Left ventricle myocardium inferior (tissue), 1 donor: ENCODE data around the gene NEAT1. TPM values are rescaled to one million over a fixed set of nuclear protein-coding genes. Genes with fewer than 3 reads are reported as not detected.

ENCODE experiments used
- DNase-seq: peaks from one replicate; pipeline ENCODE4 v3.0.0-alpha.2; 2020
- H3K27ac ChIP-seq: fragments of 200-600 bp; replicated peaks from 2 replicates; pipeline ENCODE4 v1.8.0; 2021
- H3K27me3 ChIP-seq: fragments of 200-600 bp; 2 replicates; pipeline ENCODE4 v1.8.0; 2021; ENCODE audit warnings: low read depth
- H3K36me3 ChIP-seq: fragments of 200-600 bp; 2 replicates; pipeline ENCODE4 v1.8.0; 2021
- H3K4me1 ChIP-seq: fragments of 200-600 bp; 2 replicates; pipeline ENCODE4 v1.8.0; 2021
- H3K4me3 ChIP-seq: fragments of 200-600 bp; 2 replicates; pipeline ENCODE4 v1.8.0; 2021; ENCODE audit warnings: mild to moderate bottlenecking, moderate library complexity
- H3K9me3 ChIP-seq: fragments of 200-600 bp; replicated peaks from 2 replicates; pipeline ENCODE4 v1.8.0; 2021
- intact Hi-C: fragments of 100-400 bp; cut with micrococcal nuclease; formaldehyde crosslinking; loops from one replicate; pipeline ENCODE4 v1.11.0; 2022
- total RNA-seq: library from RNA; stranded (reverse); fragmentation: NEBNext Ultra II Directional; extraction: Animal tissue kit (Norgen Biotek cat#: 25700); gene quantifications from one replicate; pipeline ENCODE4 v1.2.1, GENCODE V29; 2021
- TF ChIP-seq, protein P1 (sequence below): fragments of 200-600 bp; IDR thresholded peaks from 2 replicates; pipeline ENCODE4 v1.8.0; 2021; ENCODE audit warnings: antibody characterized with exemption, mild to moderate bottlenecking, borderline replicate concordance
- donor health status: DM: no; HTN: yes; CAD: no; lungs with severe emphysema.

NEAT1 gene
- total RNA-seq, 1 donor from 2014 or later: 405 TPM

GRCh38 chr11:65414776-65415498 is 7.7 kb upstream of the NEAT1 start:
- Histone ChIP-seq H3K36me3 (peaks cover 31% of the 10 kb centered on the region), H3K9me3 (no peaks in the 10 kb centered on the region), H3K27me3 (no peaks in the 10 kb centered on the region), H3K4me1 (peaks cover 71% of the 10 kb centered on the region), H3K27ac (peak overlapping the region; percentile 100), H3K4me3 (no peak overlapping the region)
- DNase-seq: peak; percentile 9
- intact Hi-C loops: loop anchor here (5.0 kb wide), 1 partner anchor 97 kb away; no protein-coding TSS in a partner anchor
- TF ChIP-seq, protein P1, sequence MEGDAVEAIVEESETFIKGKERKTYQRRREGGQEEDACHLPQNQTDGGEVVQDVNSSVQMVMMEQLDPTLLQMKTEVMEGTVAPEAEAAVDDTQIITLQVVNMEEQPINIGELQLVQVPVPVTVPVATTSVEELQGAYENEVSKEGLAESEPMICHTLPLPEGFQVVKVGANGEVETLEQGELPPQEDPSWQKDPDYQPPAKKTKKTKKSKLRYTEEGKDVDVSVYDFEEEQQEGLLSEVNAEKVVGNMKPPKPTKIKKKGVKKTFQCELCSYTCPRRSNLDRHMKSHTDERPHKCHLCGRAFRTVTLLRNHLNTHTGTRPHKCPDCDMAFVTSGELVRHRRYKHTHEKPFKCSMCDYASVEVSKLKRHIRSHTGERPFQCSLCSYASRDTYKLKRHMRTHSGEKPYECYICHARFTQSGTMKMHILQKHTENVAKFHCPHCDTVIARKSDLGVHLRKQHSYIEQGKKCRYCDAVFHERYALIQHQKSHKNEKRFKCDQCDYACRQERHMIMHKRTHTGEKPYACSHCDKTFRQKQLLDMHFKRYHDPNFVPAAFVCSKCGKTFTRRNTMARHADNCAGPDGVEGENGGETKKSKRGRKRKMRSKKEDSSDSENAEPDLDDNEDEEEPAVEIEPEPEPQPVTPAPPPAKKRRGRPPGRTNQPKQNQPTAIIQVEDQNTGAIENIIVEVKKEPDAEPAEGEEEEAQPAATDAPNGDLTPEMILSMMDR: no peak

- Histone ChIP-seq H3K27me3 (no peaks in the 10 kb centered on the region), H3K27ac (peak overlapping the region; percentile 100), H3K36me3 (peaks cover 28% of the 10 kb centered on the region), H3K9me3 (no peaks in the 10 kb centered on the region), H3K4me1 (peaks cover 79% of the 10 kb centered on the region), H3K4me3 (peak overlapping the region; percentile 80)
- TF ChIP-seq, protein P1: no peak
- intact Hi-C loops: loop anchor here (5.0 kb wide), 1 partner anchor 97 kb away; no protein-coding TSS in a partner anchor
- peak; percentile 13 for DNase-seq
Measured at GRCh38 chr11:65415499-65416340, 6.9 kb upstream of the NEAT1 start.

DNA sequence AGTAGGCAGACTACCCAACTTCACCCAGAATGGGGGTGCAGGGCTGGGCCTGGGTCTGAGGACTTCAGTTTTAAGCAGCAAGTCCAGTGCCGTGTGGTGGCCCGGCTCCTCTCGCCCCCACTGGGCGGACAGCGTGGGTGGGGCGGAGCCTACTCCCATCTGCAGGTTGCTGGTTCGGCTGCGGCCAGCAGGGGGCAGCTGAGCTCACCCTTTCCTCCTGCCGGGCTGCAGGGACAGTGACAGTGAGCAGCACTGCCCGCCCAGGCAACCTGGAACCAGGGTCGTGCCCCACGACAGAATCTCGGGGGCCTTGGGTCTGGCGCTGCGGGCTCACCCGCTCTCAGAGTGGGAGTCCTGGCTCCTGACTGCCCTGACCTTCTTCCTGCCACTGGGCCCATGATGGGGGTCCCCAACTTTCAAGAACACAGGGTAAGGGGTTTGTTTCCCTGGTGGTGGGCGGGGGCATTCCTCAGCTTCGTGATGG is 6.2 kb upstream of the NEAT1 start:
- Histone ChIP-seq H3K9me3 (no peaks in the 10 kb centered on the region), H3K4me1 (peaks cover 85% of the 10 kb centered on the region), H3K4me3 (peak overlapping the region; percentile 80), H3K27ac (peak overlapping the region; percentile 100), H3K27me3 (no peaks in the 10 kb centered on the region), H3K36me3 (peaks cover 21% of the 10 kb centered on the region)
- peak; percentile 94 for DNase-seq
- TF ChIP-seq, protein P1: peak; percentile 98
- intact Hi-C loops: loop anchor here (5.0 kb wide), 1 partner anchor 96 kb away; no protein-coding TSS in a partner anchor

GRCh38 chr11:65416841-65417701 is 5.5 kb upstream of the NEAT1 start:
- DNase-seq: peak; percentile 46
- H3K4me1 ChIP-seq: peaks cover 81% of the 10 kb centered on the region
- H3K27me3 ChIP-seq: no peaks in the 10 kb centered on the region
- peak overlapping the region; percentile 80 for H3K4me3 ChIP-seq
- intact Hi-C loops: loop anchor here (5.0 kb wide), 1 partner anchor 95 kb away; no protein-coding TSS in a partner anchor
- peaks cover 14% of the 10 kb centered on the region for H3K36me3 ChIP-seq
- peak overlapping the region; percentile 100 for H3K27ac ChIP-seq
- TF ChIP-seq, protein P1: no peak
- H3K9me3 ChIP-seq: no peaks in the 10 kb centered on the region
